ENCODE results near the gene GRM3. TPM values are rescaled to one million over a fixed set of nuclear protein-coding genes. Genes with fewer than 3 reads are reported as not detected.

The GRM3 gene
- total RNA-seq, result not detected in 2 replicates

DNA sequence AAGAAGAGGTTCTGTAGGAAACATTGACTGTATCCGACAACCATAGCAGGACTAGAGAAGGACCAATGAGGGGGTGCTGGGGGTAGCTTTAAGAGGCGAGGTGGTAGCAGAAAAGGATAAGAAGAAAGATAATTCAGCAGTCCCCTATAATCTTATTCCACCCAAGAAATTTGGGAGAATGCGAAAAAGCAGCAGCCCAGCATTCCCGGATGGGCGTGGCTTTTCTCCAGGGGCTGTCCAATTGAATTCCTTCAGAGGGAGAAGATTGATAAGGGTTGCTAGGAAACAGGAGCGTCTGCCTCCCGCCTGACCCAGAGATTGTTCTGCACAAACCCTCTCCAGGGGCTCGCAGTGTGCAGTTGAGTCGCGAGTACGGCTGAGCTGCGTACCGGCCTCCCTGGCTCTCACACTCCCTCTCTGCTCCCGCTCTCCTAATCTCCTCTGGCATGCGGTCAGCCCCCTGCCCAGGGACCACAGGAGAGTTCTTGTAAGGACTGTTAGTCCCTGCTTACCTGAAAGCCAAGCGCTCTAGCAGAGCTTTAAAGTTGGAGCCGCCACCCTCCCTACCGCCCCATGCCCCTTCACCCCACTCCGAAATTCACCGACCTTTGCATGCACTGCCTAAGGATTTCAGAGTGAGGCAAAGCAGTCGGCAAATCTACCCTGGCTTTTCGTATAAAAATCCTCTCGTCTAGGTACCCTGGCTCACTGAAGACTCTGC is at the start of gene GRM3:
GRM3 (plus strand) TSS at position 349 of the 721 bp plus-strand sequence. CDS start 121,237 bp downstream, outside the sequence.

